Retinal pigment epithelial cell (primary cell): ENCODE results near the gene AMIGO1.

Source experiments
- DNase-seq: peaks from one replicate; pipeline ENCODE4 v3.0.0-alpha.2; 2010; ENCODE audit warnings: low read depth
- H3K4me3 ChIP-seq: 2 replicates; pipeline ENCODE4 v1.5.1; 2011; ENCODE audit warnings: mild to moderate bottlenecking, low read length, control low read depth, moderate library complexity
- CTCF ChIP-seq: conservative IDR thresholded peaks from 2 replicates; pipeline ENCODE4 v1.5.1; 2011; ENCODE audit warnings: low read depth, low read length, control low read depth, inconsistent platforms

AMIGO1 gene

GRCh38 chr1:109501644-109502363, 7.7 kb downstream of the AMIGO1 start:
- no peak overlapping the region for H3K4me3 ChIP-seq
- no peak for DNase-seq
- TF ChIP-seq CTCF: no peak

GRCh38 chr1:109500941-109501381, 8.6 kb downstream of the AMIGO1 start:
- no peak for DNase-seq
- no peak for TF ChIP-seq CTCF
- H3K4me3 ChIP-seq: no peak overlapping the region

- no peak for DNase-seq
- TF ChIP-seq CTCF: peak; percentile 74
- no peak overlapping the region for H3K4me3 ChIP-seq
These were observed 9.6 kb downstream of the AMIGO1 start for GRCh38 chr1:109499661-109500536.

- no peak for DNase-seq
- no peak for TF ChIP-seq CTCF
- no peak overlapping the region for H3K4me3 ChIP-seq
These were observed 10.4 kb downstream of the AMIGO1 start for GRCh38 chr1:109499081-109499480.

GRCh38 chr1:109498161-109498801, 11.2 kb downstream of the AMIGO1 start:
- H3K4me3 ChIP-seq: no peak overlapping the region
- no peak for DNase-seq
- TF ChIP-seq CTCF: peak; percentile 73

- H3K4me3 ChIP-seq: no peak overlapping the region
- no peak for DNase-seq
- no peak for TF ChIP-seq CTCF
These were observed 11.9 kb downstream of the AMIGO1 start for GRCh38 chr1:109497449-109498160.
